ENCODE measurements around the gene SDC1.

- TF ChIP-seq CTCF (IDR thresholded peaks at IDR 0.05): no peak
- TF ChIP-seq POLR2A (IDR thresholded peaks at IDR 0.05): no peak
- no peak for TF ChIP-seq POLR2AphosphoS5 (IDR thresholded peaks at IDR 0.05)
- TF ChIP-seq EP300 (IDR thresholded peaks at IDR 0.05; ENCODE audit: low read depth): no peak
These were observed 24.2 kb upstream of the SDC1 start for GRCh38 chr2:20249170-20249569.
